PFSK-1 (cell line): ENCODE results near the gene UGT2A3.

ENCODE experiments used
- FOXP2 ChIP-seq: optimal IDR thresholded peaks from 2 replicates; pipeline ENCODE3; 2011; ENCODE audit warnings: borderline replicate concordance, control low read depth, inconsistent platforms; ENCODE audit not compliant: insufficient read depth; ENCODE audit errors: extremely low read length, extremely low read depth
- POLR2AphosphoS5 ChIP-seq: IDR thresholded peaks from 2 replicates; pipeline ENCODE4 v1.6.1; 2012; ENCODE audit warnings: low read depth, mild to moderate bottlenecking, control low read depth, low read length, moderate library complexity
- SIN3A ChIP-seq: IDR thresholded peaks from 2 replicates; pipeline ENCODE4 v1.6.1; 2012; ENCODE audit warnings: mild to moderate bottlenecking, low read length, moderate library complexity, borderline replicate concordance; ENCODE audit not compliant: insufficient read depth
- TAF1 ChIP-seq: IDR thresholded peaks from 2 replicates; pipeline ENCODE4 v1.6.1; 2012; ENCODE audit warnings: low read length, control low read depth, borderline replicate concordance; ENCODE audit not compliant: insufficient read depth
- TF ChIP-seq, protein P1 (sequence below), 2 experiments: IDR thresholded peaks; 2 replicates each; pipeline versions ENCODE4 v1.6.1 to v1.8.0; 2011 to 2012; ENCODE audit warnings: low read depth in 2 of 2, low read length in 2 of 2, control low read depth in 1 of 2, inconsistent platforms in 1 of 2, mild to moderate bottlenecking in 1 of 2, moderate library complexity in 1 of 2; ENCODE audit not compliant: insufficient read depth in 1 of 2

DNA sequence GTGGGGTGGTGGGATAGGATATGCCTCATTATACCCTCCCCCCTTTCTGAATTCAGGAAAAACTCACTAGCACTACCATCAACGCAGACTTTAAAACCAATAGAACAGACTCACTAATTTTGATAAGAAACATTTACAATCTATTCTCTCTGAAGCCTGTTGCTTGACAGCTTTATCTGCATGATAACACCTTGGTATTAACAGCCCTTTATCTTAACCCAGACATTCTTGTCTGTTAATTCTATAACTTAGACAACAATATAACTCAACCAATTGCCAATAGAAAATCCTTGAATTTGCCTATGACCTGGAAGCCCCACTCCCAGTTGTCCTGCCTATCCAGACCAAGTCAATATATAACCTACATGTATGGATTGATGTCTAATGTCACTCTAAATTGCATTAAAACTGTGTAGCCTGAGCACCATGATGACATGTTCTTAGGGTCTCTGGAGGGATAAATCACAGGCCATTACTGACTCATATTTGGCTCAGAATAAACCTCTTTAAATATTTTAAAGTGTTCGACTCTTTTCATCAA, 1.5 kb upstream of the UGT2A3 start:
- no peak for TF ChIP-seq TAF1
- no peak for TF ChIP-seq POLR2AphosphoS5
- TF ChIP-seq, protein P1, sequence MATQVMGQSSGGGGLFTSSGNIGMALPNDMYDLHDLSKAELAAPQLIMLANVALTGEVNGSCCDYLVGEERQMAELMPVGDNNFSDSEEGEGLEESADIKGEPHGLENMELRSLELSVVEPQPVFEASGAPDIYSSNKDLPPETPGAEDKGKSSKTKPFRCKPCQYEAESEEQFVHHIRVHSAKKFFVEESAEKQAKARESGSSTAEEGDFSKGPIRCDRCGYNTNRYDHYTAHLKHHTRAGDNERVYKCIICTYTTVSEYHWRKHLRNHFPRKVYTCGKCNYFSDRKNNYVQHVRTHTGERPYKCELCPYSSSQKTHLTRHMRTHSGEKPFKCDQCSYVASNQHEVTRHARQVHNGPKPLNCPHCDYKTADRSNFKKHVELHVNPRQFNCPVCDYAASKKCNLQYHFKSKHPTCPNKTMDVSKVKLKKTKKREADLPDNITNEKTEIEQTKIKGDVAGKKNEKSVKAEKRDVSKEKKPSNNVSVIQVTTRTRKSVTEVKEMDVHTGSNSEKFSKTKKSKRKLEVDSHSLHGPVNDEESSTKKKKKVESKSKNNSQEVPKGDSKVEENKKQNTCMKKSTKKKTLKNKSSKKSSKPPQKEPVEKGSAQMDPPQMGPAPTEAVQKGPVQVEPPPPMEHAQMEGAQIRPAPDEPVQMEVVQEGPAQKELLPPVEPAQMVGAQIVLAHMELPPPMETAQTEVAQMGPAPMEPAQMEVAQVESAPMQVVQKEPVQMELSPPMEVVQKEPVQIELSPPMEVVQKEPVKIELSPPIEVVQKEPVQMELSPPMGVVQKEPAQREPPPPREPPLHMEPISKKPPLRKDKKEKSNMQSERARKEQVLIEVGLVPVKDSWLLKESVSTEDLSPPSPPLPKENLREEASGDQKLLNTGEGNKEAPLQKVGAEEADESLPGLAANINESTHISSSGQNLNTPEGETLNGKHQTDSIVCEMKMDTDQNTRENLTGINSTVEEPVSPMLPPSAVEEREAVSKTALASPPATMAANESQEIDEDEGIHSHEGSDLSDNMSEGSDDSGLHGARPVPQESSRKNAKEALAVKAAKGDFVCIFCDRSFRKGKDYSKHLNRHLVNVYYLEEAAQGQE (IDR thresholded peaks at IDR 0.05; ENCODE audit: insufficient read depth in 1 of 2, low read depth in 2 of 2, low read length in 2 of 2), result no peak
- TF ChIP-seq SIN3A, result no peak
- no peak for TF ChIP-seq FOXP2
